HG02678 (cell line): ENCODE data around the gene SLC17A2.
A peak's percentile ranks its signal among the peaks of the same experiment; 100 is the strongest.

Source experiments
- ATAC-seq: cut with Tn5 transposase; IDR thresholded peaks from one replicate; pipeline ENCODE4 v1.9.1; 2021; ENCODE audit warnings: mild to moderate bottlenecking, moderate library complexity; ENCODE audit not compliant: unreplicated experiment

SLC17A2 gene

GRCh38 chr6:25930532-25931410 lies at the start of gene SLC17A2:
SLC17A2 (minus strand) TSS chr6:25930691; CDS start chr6:25925796, 4,895 bp downstream.
- ATAC-seq, result no peak

GRCh38 chr6:25975923-25976560 lies 45.6 kb upstream of the SLC17A2 start:
- no peak for ATAC-seq

DNA sequence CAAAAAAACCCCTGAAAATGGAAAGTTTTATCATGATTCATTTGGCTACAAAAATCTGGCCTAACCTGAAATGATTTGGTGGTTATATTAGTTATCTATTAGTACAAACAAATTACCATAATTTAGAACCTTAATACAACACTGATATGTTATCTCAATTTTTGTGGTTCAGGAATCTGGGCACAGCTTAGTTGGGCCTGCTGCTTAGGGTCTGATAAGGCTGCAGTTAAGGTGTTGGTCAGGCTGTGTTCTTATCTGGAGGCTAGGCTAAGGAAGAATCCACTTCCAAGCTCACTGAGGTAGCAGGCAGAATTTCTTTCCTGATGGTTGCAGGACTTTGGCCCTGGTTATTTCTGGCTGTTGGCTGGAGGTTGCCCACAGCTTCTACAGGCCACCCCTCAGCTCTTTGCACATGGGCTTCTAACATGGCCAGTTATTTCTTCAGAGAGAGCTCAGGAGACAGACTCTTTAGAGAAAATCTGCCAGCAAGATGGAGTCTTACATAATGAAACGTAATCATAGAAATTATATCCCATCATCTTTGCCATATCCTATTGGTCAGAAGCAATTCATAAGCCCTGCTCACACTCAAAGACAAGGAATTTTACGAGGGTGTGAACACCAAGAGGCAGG lies 43.5 kb upstream of the SLC17A2 start:
- no peak for ATAC-seq

DNA sequence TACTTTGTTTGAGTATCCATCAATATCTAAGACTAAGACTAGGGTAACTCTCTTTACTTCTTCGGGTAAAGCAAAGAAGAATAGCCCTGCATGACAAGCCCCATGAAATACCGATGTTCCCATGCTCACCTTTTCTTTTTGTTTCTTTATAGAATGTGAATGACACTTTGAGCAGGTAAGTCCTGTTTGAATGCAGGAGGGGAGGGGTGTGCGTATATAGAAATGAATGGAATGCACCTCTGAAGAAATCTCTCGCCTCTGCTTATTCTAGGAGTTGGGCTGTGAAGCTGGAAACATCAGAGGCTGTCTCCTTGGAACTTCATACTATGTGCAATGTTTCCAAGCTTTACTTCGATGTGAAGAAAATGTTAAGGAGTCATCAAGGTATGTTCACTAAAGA lies 42.4 kb upstream of the SLC17A2 start:
- ATAC-seq, result no peak

GRCh38 chr6:25972128-25972527 lies 41.6 kb upstream of the SLC17A2 start:
- no peak for ATAC-seq

- ATAC-seq, result no peak
These were observed 40.8 kb upstream of the SLC17A2 start for GRCh38 chr6:25971187-25971821.

DNA sequence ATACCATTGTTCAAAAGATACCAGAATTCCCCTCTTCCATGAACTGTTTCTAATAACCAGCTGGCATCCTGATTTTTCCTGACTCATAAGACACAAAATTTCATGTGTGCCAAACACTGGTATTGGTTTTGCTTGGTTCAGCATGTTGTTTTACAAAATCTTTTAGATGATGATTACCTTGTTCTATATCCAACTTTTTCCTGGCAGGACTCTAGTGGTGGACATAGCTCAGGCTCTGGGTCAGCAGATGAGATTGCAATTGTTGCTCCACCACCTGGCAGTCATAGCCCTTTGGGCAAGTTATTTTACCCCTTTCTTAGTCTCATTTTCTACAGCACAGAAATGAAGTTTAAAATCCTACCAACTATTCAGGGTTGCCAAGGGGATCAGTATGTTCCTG lies 38.3 kb upstream of the SLC17A2 start:
- ATAC-seq, result no peak

GRCh38 chr6:25966711-25967110 lies 36.2 kb upstream of the SLC17A2 start:
- ATAC-seq, result no peak

GRCh38 chr6:25965058-25965457 lies 34.6 kb upstream of the SLC17A2 start:
- ATAC-seq, result no peak

- no peak for ATAC-seq
These were observed 33.1 kb upstream of the SLC17A2 start for GRCh38 chr6:25963426-25964123.

DNA sequence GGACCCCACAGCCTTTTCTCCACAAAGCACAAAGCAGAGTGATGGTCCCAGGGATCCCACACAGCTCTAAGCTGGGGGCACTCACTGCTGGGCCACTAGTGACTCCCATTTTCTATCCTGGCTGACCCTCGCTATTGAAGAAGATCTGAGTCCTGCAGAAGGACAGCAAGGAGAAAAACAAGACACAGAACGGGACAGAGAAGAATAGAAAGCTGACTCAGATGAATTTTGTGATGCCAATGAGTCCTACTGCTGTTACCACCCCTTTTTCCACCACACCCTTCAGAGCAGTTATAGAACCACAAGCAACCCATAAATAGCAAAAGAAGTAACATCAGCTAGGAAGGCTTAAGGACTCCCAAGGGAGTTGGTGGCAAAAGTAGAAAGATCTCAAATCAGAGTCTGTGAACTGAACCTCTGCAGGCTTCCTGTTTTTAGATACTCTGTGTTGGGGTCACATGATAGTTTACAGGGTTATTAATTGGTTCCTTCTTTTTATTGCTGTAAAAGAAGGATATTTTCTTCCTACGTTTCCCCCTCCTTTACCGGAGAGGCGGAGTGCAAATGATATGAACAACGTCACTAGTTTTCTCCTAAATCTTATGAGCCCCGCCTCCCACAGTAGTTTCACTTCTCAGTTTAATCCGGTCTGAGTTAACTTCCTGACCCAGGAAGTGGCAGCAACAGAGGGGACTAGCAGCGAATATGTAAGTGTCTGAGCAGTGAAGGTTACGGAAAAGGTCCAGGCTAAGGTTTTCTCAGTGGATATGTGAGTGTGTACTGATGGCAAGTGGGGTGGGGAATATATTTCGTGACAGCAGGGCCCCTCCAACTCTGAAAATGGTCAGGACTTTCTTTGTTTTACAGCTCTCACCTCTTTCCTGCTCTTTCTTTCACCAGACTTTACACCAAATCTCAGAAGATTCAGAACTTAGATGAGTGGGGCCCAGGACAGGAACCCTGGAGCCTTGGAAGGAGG lies 31.9 kb upstream of the SLC17A2 start, which contains the start of gene TRIM38:
Gene TRIM38, plus strand, starts transcription at position 654 of the 979 bp plus-strand sequence. CDS start 3,721 bp downstream, outside the sequence.
- ATAC-seq, result peak; percentile 82

- no peak for ATAC-seq
These were observed 31.2 kb upstream of the SLC17A2 start for GRCh38 chr6:25961619-25962148.

DNA sequence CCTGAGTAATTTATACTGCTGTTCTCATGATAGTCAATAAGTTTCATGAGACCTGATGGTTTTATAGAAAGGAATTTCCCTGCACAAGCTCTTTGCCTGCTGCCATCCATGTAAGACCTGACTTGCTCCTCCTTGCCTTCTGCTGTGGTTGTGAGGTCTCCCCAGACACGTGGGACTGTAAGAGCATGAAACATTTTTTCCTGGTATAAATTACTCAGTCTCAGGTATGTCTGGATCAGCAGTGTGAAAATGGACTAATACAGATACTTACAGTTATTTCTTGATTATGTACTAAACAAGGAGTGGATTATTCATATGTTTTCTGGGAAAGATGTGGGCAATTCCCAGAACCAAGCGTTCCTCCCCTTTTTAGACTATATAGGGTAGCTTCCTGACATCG lies 30.2 kb upstream of the SLC17A2 start:
- ATAC-seq, result no peak

DNA sequence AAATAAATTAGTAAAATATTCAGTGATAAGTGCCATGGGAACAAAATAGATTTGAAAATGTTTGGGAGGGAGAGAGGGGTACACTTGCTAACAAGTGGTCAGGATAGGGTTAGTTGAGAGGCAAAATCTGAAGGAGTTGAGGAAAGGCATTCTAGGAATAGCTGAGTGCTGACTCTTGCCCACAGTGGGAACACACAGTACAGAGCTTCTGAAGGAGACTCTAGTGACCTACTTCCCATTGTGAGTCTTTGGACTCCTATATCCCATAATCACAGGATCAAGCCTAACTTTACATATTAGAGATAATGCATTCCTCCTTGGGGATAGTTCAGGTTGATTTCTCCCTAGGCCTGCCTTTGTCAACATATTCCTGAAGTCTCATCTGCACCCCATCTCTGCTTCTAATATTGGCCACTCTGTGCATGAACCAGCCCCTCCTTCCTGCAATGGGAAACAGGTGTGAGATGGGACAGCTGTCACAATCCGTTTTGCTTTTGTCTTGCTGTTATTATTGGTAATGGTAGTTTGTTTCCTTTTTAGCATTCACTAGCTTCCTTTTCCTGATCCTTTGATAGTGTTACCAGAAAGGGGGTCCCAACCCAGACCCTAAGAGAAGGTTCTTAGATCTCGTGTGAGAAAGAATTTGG lies 29.5 kb upstream of the SLC17A2 start:
- no peak for ATAC-seq

- no peak for ATAC-seq
These were observed 28.2 kb upstream of the SLC17A2 start for GRCh38 chr6:25958700-25959162.

DNA sequence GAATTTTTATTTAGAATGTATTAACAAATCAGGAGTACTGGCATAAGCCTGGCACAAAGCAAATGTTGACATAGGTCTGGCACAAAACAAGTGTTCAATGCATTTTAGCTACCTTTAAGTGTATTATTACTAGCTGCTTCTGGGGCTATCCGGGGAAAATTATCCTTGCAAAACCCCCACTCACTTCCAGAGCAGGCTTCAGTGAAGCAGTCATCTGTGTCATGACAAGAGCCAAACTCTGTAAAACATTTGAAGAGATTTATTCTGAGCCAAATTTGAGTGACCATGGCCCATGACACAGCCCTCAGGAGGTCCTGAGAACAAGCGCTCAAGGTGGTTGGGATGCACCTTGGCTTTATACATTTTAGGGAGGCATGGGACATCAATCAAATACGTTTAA lies 25.7 kb upstream of the SLC17A2 start:
- no peak for ATAC-seq

DNA sequence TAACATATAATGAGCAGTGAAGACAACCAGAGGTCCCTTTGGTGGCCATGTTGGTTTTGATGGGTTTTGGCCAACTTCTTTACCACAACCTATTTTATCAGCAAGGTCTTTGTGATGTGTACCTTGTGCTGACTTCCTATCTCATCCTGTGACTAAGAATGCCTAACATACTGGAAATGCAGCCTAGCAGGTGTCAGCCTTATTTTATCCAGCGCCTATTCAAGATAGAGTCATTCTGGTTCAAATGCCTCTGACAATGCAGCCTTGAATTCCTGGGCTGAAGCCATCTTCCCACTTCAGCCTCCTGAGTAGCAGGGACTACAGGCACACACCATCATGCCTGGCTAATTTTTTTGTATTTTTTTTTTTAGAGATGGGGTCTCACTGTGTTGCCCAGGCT lies 24.3 kb upstream of the SLC17A2 start:
- ATAC-seq, result no peak

- no peak for ATAC-seq
These were observed 23.2 kb upstream of the SLC17A2 start for GRCh38 chr6:25953733-25954132.

GRCh38 chr6:25952535-25952934 lies 22.0 kb upstream of the SLC17A2 start:
- no peak for ATAC-seq
